CD4-positive, alpha-beta T cell treated with Interleukin-15 for 1 hour (primary cell): ENCODE results near the gene KDM4B.

Experiments
- DNase-seq: peaks from one replicate; pipeline ENCODE4 v3.0.0-alpha.2; 2020

KDM4B gene

GRCh38 chr19:5036698-5037563 lies 68.0 kb downstream of the KDM4B start:
- no peak for DNase-seq

- DNase-seq = no peak
Observed at GRCh38 chr19:5037936-5038335, 69.0 kb downstream of the KDM4B start.

DNA sequence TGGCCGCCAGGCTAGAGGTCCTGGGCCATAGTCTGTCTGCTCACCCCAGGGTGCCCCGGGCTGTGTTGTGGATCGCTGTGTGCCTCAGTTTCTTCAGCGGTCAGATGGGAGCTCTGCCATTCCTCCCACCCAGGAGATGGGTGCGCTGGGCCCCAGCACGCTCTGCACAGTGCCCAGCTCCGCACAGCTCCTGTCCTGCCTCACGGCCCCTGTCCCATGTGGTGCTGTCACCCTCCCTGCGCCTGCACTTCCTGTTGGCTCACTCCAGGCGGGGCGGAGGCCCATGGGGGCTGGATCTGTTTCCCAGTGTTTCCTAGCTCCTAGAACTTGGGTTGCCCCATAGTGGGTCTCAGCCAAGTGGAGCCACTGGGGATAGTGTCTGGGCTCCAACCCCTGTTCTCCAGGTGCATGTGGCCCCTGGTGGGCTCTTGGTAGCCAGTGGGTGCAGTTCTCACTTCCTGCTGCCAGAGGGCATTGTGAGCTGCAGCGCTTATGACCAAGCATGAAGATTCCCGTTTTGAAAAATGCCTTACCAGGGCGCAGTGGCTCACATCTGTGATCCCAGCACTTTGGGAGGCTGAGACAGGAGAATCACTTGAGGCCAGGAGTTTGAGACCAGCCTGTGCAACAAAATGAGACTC lies 69.8 kb downstream of the KDM4B start:
- no peak for DNase-seq

DNA sequence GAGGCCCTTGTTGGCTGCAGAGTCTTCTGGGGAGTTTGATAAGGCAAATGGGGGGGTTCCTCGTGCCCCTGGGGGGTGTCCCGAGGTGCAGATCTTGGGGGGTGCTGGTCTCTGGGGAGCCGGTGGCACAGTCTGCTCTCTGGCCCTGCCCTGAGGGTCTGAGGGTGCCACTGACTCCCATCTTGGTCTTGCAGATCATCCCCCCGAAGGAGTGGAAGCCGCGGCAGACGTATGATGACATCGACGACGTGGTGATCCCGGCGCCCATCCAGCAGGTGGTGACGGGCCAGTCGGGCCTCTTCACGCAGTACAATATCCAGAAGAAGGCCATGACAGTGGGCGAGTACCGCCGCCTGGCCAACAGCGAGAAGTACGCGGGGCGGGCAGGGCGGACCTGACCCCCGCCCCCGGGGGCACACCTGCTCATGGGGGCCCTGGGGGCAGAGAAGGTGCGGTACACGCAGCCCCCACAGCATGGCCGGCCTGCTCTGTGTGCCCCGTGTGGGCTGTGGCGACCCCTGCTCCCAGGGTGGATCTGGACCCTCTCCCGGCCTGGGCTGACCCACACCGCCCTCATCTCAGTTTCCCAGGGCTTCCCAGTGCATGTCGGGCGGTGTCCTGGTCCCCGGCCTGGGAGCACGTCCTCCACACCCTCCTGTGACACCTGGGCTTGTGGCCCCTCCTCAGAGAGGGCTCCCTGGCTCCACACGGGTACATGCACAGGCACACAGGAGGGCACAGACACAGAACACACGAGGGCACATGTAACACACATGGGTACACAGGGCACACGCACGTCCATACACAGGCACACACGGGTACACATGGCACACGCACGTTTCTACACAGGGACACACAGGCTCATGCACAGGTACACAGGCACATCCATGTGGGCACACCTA lies 71.0 kb downstream of the KDM4B start:
- DNase-seq = no peak

- DNase-seq = no peak
Observed at GRCh38 chr19:5040544-5041167, 71.7 kb downstream of the KDM4B start.

DNA sequence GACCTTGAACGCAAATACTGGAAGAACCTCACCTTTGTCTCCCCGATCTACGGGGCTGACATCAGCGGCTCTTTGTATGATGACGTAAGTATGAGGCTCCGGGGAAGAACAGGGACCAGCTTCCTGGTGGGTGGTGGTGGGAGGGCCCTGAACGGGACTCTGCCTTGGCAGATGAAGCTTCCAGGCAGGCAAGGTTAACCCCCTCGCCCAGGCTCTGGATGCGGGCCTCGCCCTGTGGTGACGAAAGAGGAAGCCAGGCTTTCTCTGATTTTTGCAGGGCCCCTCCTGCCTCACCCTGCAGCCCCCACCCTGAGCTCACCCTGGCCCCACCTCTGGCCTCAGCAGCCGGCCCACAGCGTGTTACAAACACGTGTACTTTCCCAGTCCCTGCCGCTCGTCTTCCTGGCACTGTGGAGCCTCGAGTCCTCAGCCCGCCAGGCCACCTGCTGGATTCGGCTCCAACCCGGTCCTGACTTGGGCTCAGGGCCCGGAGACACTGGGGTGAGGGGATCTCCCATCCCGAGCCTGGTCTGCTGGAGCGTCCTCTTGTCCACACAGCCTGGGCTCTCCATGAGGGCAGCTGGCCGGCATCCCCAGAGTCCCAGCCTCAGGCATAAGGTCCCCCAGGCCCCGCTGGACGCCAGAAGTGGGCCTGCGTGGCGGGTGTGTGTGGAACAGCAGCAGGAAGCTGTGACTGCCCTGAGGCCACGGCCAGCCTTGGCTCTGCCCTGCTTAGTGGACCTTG lies 72.4 kb downstream of the KDM4B start:
- DNase-seq = no peak

DNA sequence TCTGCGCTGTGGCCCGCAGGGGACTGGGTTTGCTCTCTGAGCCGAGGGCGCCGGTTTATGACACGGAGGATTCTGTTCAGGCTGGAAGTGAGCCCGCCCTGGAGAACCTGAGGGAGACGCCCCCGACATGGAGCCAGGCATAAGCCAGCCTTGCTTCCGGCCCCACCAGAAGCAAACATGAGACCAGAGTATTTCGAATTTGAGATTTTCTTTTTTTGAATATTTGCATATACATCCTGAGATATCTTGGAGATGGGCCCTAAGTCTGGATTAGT lies 72.9 kb downstream of the KDM4B start:
- no peak for DNase-seq

- no peak for DNase-seq
Observed at GRCh38 chr19:5042556-5042955, 73.6 kb downstream of the KDM4B start.

- no peak for DNase-seq
Observed at GRCh38 chr19:5045029-5045428, 76.1 kb downstream of the KDM4B start.

GRCh38 chr19:5045956-5046338 lies 77.0 kb downstream of the KDM4B start:
- DNase-seq = no peak

GRCh38 chr19:5046339-5047039 lies 77.6 kb downstream of the KDM4B start:
- DNase-seq = no peak

DNA sequence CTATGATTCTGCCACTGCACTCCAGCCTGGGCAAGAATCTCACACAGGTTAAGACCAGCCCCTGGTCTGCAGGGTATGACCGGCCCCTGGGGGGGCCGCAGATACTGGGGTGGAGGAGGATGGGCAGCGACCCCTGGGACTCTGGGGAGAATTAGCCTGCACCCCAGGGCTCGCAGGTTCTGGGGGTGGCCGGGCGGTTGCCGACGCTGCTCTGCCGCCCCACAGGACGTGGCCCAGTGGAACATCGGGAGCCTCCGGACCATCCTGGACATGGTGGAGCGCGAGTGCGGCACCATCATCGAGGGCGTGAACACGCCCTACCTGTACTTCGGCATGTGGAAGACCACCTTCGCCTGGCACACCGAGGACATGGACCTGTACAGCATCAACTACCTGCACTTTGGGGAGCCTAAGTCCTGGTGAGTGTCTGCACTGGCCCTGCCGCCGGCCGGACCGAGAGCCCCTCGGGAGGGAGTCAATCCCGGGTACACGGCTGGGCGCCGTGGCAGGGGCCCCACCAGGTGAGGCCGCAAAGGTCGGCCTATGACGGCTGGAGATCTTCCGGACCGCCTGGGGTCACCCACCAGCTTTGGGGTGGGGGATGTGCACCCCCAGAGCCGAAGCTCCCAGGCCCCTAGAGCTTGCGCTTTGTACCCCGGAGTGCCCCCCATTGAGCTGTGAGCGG lies 78.5 kb downstream of the KDM4B start:
- no peak for DNase-seq

GRCh38 chr19:5048091-5048726 lies 79.3 kb downstream of the KDM4B start:
- DNase-seq = peak; percentile 52

DNA sequence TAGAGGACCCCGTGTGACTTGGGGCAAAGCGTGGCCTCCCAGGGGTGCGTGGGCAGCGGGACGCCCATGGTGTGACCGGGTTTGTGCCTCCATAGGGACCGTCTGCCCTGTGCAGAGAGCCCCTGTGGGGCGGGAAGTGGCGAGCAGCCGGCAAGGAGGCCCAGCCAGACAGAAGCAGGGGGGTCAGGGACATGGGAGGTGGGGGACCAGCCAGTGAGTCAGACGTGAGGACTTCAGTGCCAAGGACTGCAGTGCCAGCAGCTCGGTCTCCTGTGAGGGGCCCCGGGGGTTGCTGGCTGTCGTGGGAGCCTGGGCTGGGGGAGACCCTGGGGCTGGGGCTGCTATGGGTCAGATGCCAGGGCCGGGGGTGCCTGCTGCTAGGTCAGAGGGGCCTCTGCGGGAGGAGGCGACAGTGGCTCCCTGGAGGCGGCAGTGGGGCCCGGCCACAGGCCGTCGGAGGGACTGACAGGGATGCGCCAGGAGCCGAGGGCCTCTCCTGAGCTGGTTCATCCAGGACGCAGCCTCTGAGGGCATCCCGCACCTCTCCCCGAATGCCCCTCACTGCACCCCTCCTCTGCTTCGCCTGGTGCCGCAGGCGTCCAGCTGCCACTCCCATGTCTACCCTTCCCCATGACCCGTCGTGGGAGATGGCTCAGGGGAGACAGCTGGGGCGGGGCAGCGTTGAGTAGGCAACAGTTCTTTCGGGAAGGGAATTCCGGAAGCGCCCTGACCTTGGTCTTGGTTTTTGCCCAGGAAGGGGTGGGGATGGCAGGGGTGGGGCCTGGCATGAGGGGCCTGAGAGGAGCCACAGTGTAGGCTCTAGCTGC lies 80.0 kb downstream of the KDM4B start:
- DNase-seq = no peak

DNA sequence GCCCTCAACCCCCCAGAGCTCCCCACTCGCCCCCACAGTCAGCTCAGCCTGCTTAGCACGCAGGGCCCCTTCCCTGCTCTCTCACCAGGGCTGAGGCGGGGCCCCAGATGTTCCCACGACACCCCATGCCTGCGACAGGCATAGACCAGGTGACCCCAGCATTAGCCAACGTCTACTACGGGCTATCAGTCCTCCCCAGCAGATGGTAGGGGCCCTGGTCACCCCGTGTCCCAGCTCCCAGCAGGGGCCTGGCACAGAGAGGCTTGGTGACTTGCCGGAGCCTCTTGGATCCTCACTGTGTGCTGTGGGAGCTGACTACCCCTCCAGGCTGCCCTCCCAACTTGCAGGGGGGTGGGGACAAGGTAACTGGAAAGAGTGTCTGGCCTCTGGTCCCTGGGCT lies 80.6 kb downstream of the KDM4B start:
- DNase-seq = no peak

GRCh38 chr19:5050067-5050656 lies 81.2 kb downstream of the KDM4B start:
- no peak for DNase-seq

DNA sequence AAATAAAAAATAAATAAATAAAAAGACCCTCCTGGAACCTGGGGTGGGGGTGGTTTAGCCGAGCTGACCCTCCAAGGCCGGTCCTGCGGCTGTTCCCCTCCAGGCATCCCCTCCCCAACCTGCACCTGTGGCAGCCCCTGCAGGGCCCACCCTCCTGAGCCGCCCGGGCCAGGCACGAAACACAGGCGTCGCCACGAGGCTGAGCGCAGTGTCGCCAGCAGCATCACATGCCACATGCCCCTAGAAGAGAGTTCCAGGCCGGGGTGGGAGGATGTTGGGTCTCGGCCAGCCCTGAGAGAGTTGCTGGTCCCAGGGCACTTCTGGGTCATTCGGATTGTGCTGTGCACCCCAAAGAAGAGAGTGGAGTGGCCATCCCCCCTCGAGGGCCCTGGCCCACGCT lies 82.0 kb downstream of the KDM4B start:
- no peak for DNase-seq

- no peak for DNase-seq
Observed at GRCh38 chr19:5051619-5052018, 82.7 kb downstream of the KDM4B start.

DNA sequence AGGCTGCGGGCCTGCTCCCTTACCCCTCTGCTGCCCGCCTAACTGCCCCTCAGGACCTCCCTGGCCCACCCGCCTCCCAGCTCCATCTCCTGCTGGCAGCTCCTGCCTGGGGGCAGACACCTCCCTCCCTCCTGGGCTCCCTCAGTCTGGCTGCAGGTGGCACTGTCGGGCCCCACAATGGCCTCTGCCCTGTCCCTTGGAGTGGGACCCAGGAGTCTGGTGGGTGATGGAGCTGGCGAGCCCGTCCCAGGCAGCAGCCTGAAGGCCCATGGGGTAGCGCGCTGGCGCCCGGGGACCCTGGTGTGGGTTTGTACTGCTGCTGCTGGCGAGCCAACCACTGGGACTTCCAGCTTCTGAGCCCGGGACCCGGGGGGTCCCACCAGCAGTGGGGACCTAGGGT lies 83.6 kb downstream of the KDM4B start:
- DNase-seq = no peak
